Astrocyte of the cerebellum (primary cell): Measurements from ENCODE around the gene WDR26.
"Not testable (repeated sequence)": the region's sequence is repeated elsewhere in the genome, so short reads cannot be mapped to it uniquely, and the experiment has no call there.

ENCODE experiments used
- DNase-seq: peaks from one replicate; pipeline ENCODE4 v3.0.0-alpha.2; 2011; ENCODE audit warnings: low read depth
- H3K4me3 ChIP-seq: 2 replicates; pipeline ENCODE4 v1.5.1; 2011; ENCODE audit warnings: mild to moderate bottlenecking, low read depth, low read length, moderate library complexity
- CTCF ChIP-seq: IDR thresholded peaks from 2 replicates; pipeline ENCODE4 v1.5.1; 2012; ENCODE audit warnings: low read length, low read depth, moderate library complexity, mild to moderate bottlenecking; ENCODE audit errors: missing control alignments
- in situ Hi-C: cut with HindIII; loops from 2 replicates; pipeline ENCODE4 v1.10.0; 2017; ENCODE audit warnings: low sequenced_read_pairs

WDR26 gene

GRCh38 chr1:224431726-224432125 lies 2.9 kb downstream of the WDR26 start:
- no peak for TF ChIP-seq CTCF
- no peak for DNase-seq
- in situ Hi-C loops, result no loop called here
- peak overlapping the region; percentile 75 for H3K4me3 ChIP-seq

- TF ChIP-seq CTCF, result no peak
- DNase-seq, result peak; percentile 55
- in situ Hi-C loops, result no loop called here
- peak overlapping the region; percentile 23 for H3K4me3 ChIP-seq
Observed at GRCh38 chr1:224430511-224431113, 4.0 kb downstream of the WDR26 start.

- in situ Hi-C loops, result loop anchor here (5.0 kb wide), 1 partner anchor 62 kb away; no protein-coding TSS in a partner anchor
- TF ChIP-seq CTCF, result no peak
Observed at GRCh38 chr1:224429616-224430326, 4.8 kb downstream of the WDR26 start.

GRCh38 chr1:224428713-224429112 lies 5.9 kb downstream of the WDR26 start:
- H3K4me3 ChIP-seq, DNase-seq: not testable (repeated sequence)
- in situ Hi-C loops, result loop anchor here (5.0 kb wide), 1 partner anchor 61 kb away; no protein-coding TSS in a partner anchor

More at GRCh38 chr1:224429616-224430326, 4.8 kb downstream of the WDR26 start:
- DNase-seq, result no peak
- H3K4me3 ChIP-seq, result no peak overlapping the region

- DNase-seq, result peak; percentile 39
- in situ Hi-C loops, result loop anchor here (5.0 kb wide), 1 partner anchor 60 kb away; no protein-coding TSS in a partner anchor
- TF ChIP-seq CTCF, result no peak
- H3K4me3 ChIP-seq, result no peak overlapping the region
Observed at GRCh38 chr1:224427346-224427745, 7.3 kb downstream of the WDR26 start.

- DNase-seq, H3K4me3 ChIP-seq: not testable (repeated sequence)
- in situ Hi-C loops, result loop anchor here (5.0 kb wide), 1 partner anchor 60 kb away; no protein-coding TSS in a partner anchor
Observed at GRCh38 chr1:224426869-224427268, 7.7 kb downstream of the WDR26 start.

GRCh38 chr1:224425279-224425884 lies 9.2 kb downstream of the WDR26 start:
- TF ChIP-seq CTCF, result no peak
- in situ Hi-C loops, result loop anchor here (5.0 kb wide), 1 partner anchor 58 kb away; no protein-coding TSS in a partner anchor
- no peak for DNase-seq
- H3K4me3 ChIP-seq, result no peak overlapping the region
